WERI-Rb-1 (cell line): ENCODE data around the gene PTPN13.

Experiments used
- DNase-seq: peaks from one replicate; pipeline ENCODE4 v3.0.0-alpha.2; 2020
- H3K27ac ChIP-seq: fragments of 250-450 bp; sonication (Bioruptor Pico); 2 replicates; pipeline ENCODE4 v1.5.1; 2020; ENCODE audit warnings: mild to moderate bottlenecking, moderate library complexity
- H3K27me3 ChIP-seq: fragments of 250-450 bp; sonication (Bioruptor Pico); 2 replicates; pipeline ENCODE4 v1.5.1; 2021; ENCODE audit warnings: mild to moderate bottlenecking, low read depth, moderate library complexity; ENCODE audit not compliant: insufficient read depth, severe bottlenecking
- H3K36me3 ChIP-seq: fragments of 250-450 bp; sonication (Bioruptor Pico); 2 replicates; pipeline ENCODE4 v1.5.1; 2020; ENCODE audit warnings: mild to moderate bottlenecking, moderate library complexity
- H3K4me3 ChIP-seq: 2 replicates; pipeline ENCODE4 v1.5.1; 2011; ENCODE audit warnings: low read depth, mild to moderate bottlenecking, control low read depth, low read length
- H3K9me3 ChIP-seq: fragments of 250-450 bp; sonication (Bioruptor Pico); 2 replicates; pipeline ENCODE4 v1.5.1; 2021; ENCODE audit warnings: mild to moderate bottlenecking, moderate library complexity; ENCODE audit not compliant: severe bottlenecking
- TF ChIP-seq, protein P1 (sequence below): IDR thresholded peaks from 2 replicates; pipeline ENCODE4 v1.5.1; 2011; ENCODE audit warnings: low read depth, mild to moderate bottlenecking, control low read depth, inconsistent platforms, low read length

PTPN13 gene

DNA sequence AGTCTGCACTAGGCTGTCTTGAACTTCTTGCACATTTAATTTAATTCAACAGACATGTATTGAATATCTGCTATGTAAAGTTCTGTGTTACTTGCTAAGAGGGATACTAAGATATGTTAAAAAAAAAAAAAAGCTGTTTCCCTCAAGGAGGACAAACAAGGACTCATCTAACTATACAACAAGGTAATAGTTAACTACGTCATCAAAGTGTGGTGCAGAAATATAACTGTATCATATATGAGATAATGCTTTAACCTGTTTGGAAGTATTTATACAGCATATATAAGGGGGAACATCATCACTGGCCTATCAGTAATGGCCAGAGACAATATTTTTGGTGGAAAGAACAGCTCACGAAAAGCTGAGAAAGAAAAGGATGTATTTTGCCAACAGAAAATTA lies 89.9 kb downstream of the PTPN13 start:
- Histone ChIP-seq H3K27me3 (no peaks in the 10 kb centered on the region), H3K9me3 (no peaks in the 10 kb centered on the region), H3K27ac (no peak overlapping the region), H3K36me3 (peaks cover 8% of the 10 kb centered on the region), H3K4me3 (no peak overlapping the region)
- no peak for DNase-seq
- TF ChIP-seq, protein P1, sequence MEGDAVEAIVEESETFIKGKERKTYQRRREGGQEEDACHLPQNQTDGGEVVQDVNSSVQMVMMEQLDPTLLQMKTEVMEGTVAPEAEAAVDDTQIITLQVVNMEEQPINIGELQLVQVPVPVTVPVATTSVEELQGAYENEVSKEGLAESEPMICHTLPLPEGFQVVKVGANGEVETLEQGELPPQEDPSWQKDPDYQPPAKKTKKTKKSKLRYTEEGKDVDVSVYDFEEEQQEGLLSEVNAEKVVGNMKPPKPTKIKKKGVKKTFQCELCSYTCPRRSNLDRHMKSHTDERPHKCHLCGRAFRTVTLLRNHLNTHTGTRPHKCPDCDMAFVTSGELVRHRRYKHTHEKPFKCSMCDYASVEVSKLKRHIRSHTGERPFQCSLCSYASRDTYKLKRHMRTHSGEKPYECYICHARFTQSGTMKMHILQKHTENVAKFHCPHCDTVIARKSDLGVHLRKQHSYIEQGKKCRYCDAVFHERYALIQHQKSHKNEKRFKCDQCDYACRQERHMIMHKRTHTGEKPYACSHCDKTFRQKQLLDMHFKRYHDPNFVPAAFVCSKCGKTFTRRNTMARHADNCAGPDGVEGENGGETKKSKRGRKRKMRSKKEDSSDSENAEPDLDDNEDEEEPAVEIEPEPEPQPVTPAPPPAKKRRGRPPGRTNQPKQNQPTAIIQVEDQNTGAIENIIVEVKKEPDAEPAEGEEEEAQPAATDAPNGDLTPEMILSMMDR, result no peak

DNA sequence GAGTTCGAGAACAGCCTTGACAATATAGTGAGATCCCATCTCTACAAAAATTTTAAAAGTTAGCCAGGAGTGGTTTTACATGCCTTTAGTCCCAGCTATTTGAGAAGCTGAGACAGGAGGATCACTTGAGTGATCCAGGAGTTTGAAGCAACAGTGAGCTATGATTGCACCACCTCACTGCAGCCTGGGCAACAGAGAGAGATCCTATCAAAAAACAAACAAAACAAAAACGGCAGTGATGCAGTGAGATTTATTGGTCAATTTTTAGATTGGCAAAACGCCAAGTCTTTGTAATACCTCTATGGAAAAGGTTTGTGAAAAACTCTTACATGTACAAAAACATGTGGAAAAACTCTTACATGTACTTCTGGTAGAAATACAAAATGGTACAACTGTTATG lies 91.3 kb downstream of the PTPN13 start:
- Histone ChIP-seq H3K27me3 (no peaks in the 10 kb centered on the region), H3K9me3 (no peaks in the 10 kb centered on the region), H3K27ac (no peak overlapping the region), H3K36me3 (peaks cover 20% of the 10 kb centered on the region), H3K4me3 (no peak overlapping the region)
- TF ChIP-seq, protein P1, result no peak
- no peak for DNase-seq

DNA sequence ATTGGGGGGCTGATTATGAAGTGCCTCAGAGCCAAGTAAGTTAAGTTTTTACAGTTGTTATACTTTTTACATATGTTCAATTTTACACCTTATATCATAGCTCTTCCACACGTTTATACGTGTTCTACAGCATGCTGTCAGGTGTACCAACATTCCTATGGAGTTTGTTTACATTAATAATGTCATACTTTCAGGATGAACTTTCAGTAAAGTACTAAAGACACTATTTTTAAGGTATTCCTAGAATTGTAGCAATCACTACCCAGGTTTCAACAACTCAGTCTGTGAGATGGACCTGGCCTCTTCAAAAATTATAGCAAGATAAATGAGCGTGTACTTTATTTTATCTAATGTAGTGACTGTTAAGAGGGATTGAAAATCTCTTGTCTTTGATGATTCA lies 92.6 kb downstream of the PTPN13 start:
- no peaks in the 10 kb centered on the region for H3K9me3 ChIP-seq
- DNase-seq, result no peak
- H3K4me3 ChIP-seq, result no peak overlapping the region
- no peak overlapping the region for H3K27ac ChIP-seq
- TF ChIP-seq, protein P1, result no peak
- H3K36me3 ChIP-seq, result peaks cover 17% of the 10 kb centered on the region
- no peaks in the 10 kb centered on the region for H3K27me3 ChIP-seq

DNA sequence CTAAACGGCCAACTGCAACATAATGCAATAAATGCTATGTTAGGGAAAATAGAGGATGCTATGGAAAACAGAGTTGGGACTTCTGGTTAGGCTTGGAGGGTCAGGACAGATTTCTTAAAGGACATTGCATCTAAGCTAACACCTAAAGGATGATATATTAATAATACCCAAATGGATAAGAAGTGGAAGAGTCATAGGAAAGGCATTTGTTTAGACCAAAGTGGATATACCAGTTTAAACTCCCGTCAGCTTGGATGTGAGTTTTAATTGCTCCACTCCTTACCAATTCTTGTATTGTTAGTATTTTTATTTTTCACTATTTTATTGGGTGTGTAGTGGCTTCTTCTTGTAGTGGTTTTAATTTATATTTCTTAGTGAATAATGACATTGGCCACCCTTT lies 93.9 kb downstream of the PTPN13 start:
- Histone ChIP-seq H3K27me3 (no peaks in the 10 kb centered on the region), H3K9me3 (no peaks in the 10 kb centered on the region), H3K4me3 (no peak overlapping the region), H3K36me3 (peaks cover 17% of the 10 kb centered on the region), H3K27ac (no peak overlapping the region)
- no peak for DNase-seq
- TF ChIP-seq, protein P1, result no peak

DNA sequence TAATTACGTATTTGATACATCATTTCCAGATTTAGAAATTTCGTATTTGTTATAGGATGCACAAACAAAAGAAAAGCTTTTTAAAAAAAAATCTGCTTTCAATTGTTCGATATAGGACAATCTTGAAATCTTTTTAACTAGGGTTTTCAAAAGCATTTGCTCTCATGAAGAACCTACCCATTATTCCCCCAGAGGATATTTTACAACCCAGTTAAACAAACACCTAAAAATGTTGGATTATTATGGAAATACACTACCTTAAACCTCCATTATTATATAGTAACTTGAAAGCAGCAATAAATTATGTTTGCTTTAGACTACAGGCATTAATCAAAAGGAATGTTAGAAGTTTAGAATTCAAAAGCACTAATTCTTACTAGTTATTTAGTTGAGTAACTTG lies 110.5 kb downstream of the PTPN13 start:
- no peaks in the 10 kb centered on the region for H3K27me3 ChIP-seq
- no peak for DNase-seq
- no peaks in the 10 kb centered on the region for H3K9me3 ChIP-seq
- TF ChIP-seq, protein P1, result no peak
- H3K36me3 ChIP-seq, result peaks cover 8% of the 10 kb centered on the region
- no peak overlapping the region for H3K4me3 ChIP-seq
- H3K27ac ChIP-seq, result no peak overlapping the region

DNA sequence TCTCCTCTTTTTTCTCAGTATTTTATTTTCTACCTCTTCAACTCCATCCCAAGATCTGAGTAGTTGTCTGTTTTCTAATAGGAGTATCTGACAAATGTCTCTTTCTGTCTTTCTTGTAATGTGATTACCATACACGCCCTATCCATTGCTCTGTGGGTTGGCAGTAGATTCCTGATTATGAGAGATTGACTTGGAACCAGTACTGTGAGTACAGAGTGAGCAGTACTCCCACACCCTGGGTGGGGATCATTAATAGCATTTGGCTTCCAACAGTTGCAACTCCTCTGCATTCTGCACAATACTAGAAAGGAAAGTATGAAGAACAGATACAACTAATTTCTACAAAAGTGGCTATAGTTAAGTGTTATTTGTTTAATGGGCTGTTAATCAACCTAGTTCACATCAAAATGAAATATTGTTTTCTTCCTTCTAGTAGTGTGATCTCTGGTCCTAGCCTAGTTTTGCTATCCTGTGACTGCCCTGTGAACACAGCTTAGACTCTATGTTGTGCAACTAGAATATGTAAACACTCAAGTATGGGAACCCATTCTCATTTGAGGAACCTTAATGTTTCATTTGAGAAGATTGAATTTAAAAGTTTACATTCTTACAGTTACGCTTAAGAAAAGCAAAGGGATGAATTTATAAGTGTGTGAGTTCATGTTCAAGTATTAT lies 112.9 kb downstream of the PTPN13 start:
- no peaks in the 10 kb centered on the region for H3K27me3 ChIP-seq

More for the DNA sequence above, 112.9 kb downstream of the PTPN13 start:
- H3K9me3 ChIP-seq, result no peaks in the 10 kb centered on the region
- TF ChIP-seq, protein P1, result no peak
- H3K27ac ChIP-seq, result no peak overlapping the region
- H3K36me3 ChIP-seq, result peaks cover 7% of the 10 kb centered on the region
- no peak overlapping the region for H3K4me3 ChIP-seq
- no peak for DNase-seq
